GM13976 (cell line): ENCODE data around the gene NEAT1.

Experiments
- DNase-seq: peaks from one replicate; pipeline ENCODE4 v3.0.0; 2012; ENCODE audit warnings: low spot score
- CTCF ChIP-seq: IDR thresholded peaks from 2 replicates; pipeline ENCODE4 v1.5.1; 2012; ENCODE audit warnings: borderline replicate concordance, mild to moderate bottlenecking; ENCODE audit not compliant: insufficient read depth; ENCODE audit errors: extremely low read depth, missing control alignments, control extremely low read depth
- in situ Hi-C: fragments of 300-500 bp; cut with MboI; formaldehyde crosslinking; loops from one replicate; pipeline ENCODE4 v1.12.0; 2022; ENCODE audit warnings: low sequenced_read_pairs, mixed read lengths, inconsistent platforms; ENCODE audit not compliant: unreplicated experiment

NEAT1 gene

GRCh38 chr11:65389294-65389980 lies 33.2 kb upstream of the NEAT1 start:
- TF ChIP-seq CTCF, result no peak
- in situ Hi-C loops, result no loop called here
- DNase-seq, result no peak

- in situ Hi-C loops, result no loop called here
- no peak for TF ChIP-seq CTCF
- DNase-seq, result peak; percentile 24
Measured at GRCh38 chr11:65390099-65390941, 32.3 kb upstream of the NEAT1 start.

- TF ChIP-seq CTCF, result no peak
- in situ Hi-C loops, result no loop called here
- peak; percentile 40 for DNase-seq
Measured at GRCh38 chr11:65390996-65391395, 31.6 kb upstream of the NEAT1 start.

- in situ Hi-C loops, result no loop called here
- DNase-seq, result peak; percentile 21
- TF ChIP-seq CTCF, result no peak
Measured at GRCh38 chr11:65392186-65392829, 30.3 kb upstream of the NEAT1 start.

GRCh38 chr11:65392899-65393298 lies 29.7 kb upstream of the NEAT1 start:
- in situ Hi-C loops, result no loop called here
- DNase-seq, result no peak
- no peak for TF ChIP-seq CTCF

GRCh38 chr11:65393513-65394079 lies 29.0 kb upstream of the NEAT1 start:
- no peak for TF ChIP-seq CTCF
- peak; percentile 27 for DNase-seq
- in situ Hi-C loops, result no loop called here
